C4-2B (cell line): ENCODE data around the gene IER5.

Experiments used
- CTCF ChIP-seq: fragments of 450-650 bp; conservative IDR thresholded peaks from 2 replicates; pipeline ENCODE4 v1.5.1; 2017; ENCODE audit warnings: mild to moderate bottlenecking
- ZFX ChIP-seq: fragments of 450-650 bp; IDR thresholded peaks from 2 replicates; pipeline ENCODE4 v1.6.1; 2017

DNA sequence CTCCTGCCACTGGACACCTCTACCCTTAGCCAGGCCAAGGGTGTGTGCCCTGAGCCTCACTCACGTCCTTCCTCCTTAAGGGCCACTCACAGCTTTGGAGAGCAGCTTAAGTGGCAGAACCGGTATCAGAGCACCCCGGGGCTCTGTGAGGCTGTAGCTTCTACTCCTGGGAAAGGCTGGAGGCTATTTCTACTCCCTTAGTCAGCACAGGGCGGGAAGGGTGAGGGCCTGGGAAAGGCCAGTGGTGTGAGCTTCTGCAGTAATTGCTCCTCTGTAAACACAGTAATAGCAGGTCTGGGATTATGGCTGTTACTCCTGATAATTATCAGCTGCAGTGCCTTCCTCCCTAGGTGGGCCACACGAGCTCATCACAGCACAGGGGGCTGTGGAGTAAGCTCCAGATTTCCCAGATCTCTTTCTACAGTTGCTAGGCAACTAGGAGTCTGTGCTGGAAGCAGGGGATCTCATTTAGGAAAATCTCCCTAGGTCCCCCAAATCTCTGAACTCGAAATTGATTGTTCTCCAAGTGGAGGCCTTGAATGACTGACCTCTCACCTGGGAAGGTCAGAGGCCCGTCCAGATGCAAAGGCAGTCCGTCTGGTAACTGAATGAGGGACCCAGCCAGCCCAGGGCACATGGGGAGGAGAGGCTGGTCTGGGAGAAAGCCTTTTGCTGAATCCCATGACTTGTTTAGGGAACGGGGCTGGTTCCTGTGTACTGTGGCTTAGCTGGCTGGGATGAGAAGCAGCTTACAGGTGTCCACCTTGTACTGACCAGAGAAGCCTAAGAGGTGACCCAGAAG, 29.3 kb downstream of the IER5 start:
- TF ChIP-seq CTCF (no peak), ZFX (no peak)
